GM21515 (cell line): Measurements from ENCODE around the gene ACTN3.
A peak's percentile ranks its signal among the peaks of the same experiment; 100 is the strongest.
"Not testable (repeated sequence)": the region's sequence is repeated elsewhere in the genome, so short reads cannot be mapped to it uniquely, and the experiment has no call there.

Source experiments
- ATAC-seq: cut with Tn5 transposase; IDR thresholded peaks from one replicate; pipeline ENCODE4 v1.9.1; 2021; ENCODE audit not compliant: unreplicated experiment

The ACTN3 gene

GRCh38 chr11:66546368-66546965 is at the start of gene ACTN3:
TSS of gene ACTN3 (plus strand) at chr11:66546903. CDS start at chr11:66546938, 35 bp downstream.
- no peak for ATAC-seq

GRCh38 chr11:66497206-66497605 is 49.5 kb upstream of the ACTN3 start:
- no peak for ATAC-seq

- ATAC-seq: no peak
These were observed 48.2 kb upstream of the ACTN3 start for GRCh38 chr11:66498506-66498905.

GRCh38 chr11:66505276-66505816 is 41.4 kb upstream of the ACTN3 start:
- ATAC-seq: no peak

- ATAC-seq: no peak
These were observed 37.6 kb upstream of the ACTN3 start for GRCh38 chr11:66509131-66509561.

- ATAC-seq: peak; percentile 81
These were observed 36.3 kb upstream of the ACTN3 start, which contains the start of gene BBS1 for GRCh38 chr11:66510271-66510989. TSS of gene BBS1 (plus strand) at chr11:66510635. CDS start at chr11:66510660, 25 bp downstream.

GRCh38 chr11:66510990-66511339 is 35.7 kb upstream of the ACTN3 start:
- ATAC-seq: no peak

GRCh38 chr11:66523611-66524010 is 23.1 kb upstream of the ACTN3 start:
- ATAC-seq: no peak

GRCh38 chr11:66524304-66525040 is 22.2 kb upstream of the ACTN3 start:
- ATAC-seq: no peak

- no peak for ATAC-seq
These were observed 17.6 kb upstream of the ACTN3 start for GRCh38 chr11:66529069-66529468.

- ATAC-seq: no peak
These were observed 17.0 kb upstream of the ACTN3 start for GRCh38 chr11:66529655-66530054.

GRCh38 chr11:66530927-66531709 is 15.6 kb upstream of the ACTN3 start:
- ATAC-seq: no peak

GRCh38 chr11:66531841-66532240 is 14.9 kb upstream of the ACTN3 start:
- ATAC-seq: no peak

- no peak for ATAC-seq
These were observed 13.9 kb upstream of the ACTN3 start for GRCh38 chr11:66532784-66533183.

GRCh38 chr11:66539170-66539869 is 7.4 kb upstream of the ACTN3 start:
- ATAC-seq: no peak

- no peak for ATAC-seq
These were observed 6.9 kb upstream of the ACTN3 start for GRCh38 chr11:66539870-66540213.

GRCh38 chr11:66540598-66540997 is 6.1 kb upstream of the ACTN3 start:
- ATAC-seq: not testable (repeated sequence)

GRCh38 chr11:66541892-66542291 is 4.8 kb upstream of the ACTN3 start:
- ATAC-seq: no peak

- ATAC-seq: no peak
These were observed 4.3 kb upstream of the ACTN3 start for GRCh38 chr11:66542362-66542761.
